ENCODE results near the gene ESPN.

GRCh38 chr1:6417961-6418667 lies 6.5 kb upstream of the ESPN start:
- TF ChIP-seq BRCA1 (IDR thresholded peaks at IDR 0.05; ENCODE audit: low read depth, low read length): no peak
- TF ChIP-seq FOXM1 (IDR thresholded peaks at IDR 0.05; ENCODE audit: low read depth, low read length): no peak
- TF ChIP-seq ZNF384 (IDR thresholded peaks at IDR 0.05; ENCODE audit: borderline replicate concordance, low read depth, low read length): no peak
- TF ChIP-seq TCF7 (IDR thresholded peaks at IDR 0.05; ENCODE audit: borderline replicate concordance): no peak
- no peak for TF ChIP-seq CTCF (IDR thresholded peaks at IDR 0.05 in 2 of 3, conservative IDR thresholded peaks at IDR 0.05 in 1 of 3; ENCODE audit: control insufficient read depth in 2 of 3, extremely low read depth in 1 of 3, insufficient read depth in 1 of 3, low read depth in 3 of 3, low read length in 3 of 3)
- no peak for TF ChIP-seq REST (IDR thresholded peaks at IDR 0.05; ENCODE audit: low read depth, low read length)
- no peak for TF ChIP-seq POLR2A (IDR thresholded peaks at IDR 0.05; ENCODE audit: low read depth, low read length)

Measured in GM12878 (cell line).